HTR-8/SVneo (cell line): Measurements from ENCODE around the gene PEX14.

Experiments
- DNase-seq: peaks from one replicate; pipeline ENCODE4 v3.0.0; 2011; ENCODE audit warnings: low spot score, mixed read lengths; ENCODE audit not compliant: insufficient read length
- FAIRE-seq: peaks from 2 replicates; lab custom pipeline; 2011; peaks lifted over from hg19 to GRCh38; lab: Jason Lieb, UNC

PEX14 gene

GRCh38 chr1:10514490-10515235, 39.9 kb downstream of the PEX14 start:
- DNase-seq (no peak), FAIRE-seq (no peak)

DNA sequence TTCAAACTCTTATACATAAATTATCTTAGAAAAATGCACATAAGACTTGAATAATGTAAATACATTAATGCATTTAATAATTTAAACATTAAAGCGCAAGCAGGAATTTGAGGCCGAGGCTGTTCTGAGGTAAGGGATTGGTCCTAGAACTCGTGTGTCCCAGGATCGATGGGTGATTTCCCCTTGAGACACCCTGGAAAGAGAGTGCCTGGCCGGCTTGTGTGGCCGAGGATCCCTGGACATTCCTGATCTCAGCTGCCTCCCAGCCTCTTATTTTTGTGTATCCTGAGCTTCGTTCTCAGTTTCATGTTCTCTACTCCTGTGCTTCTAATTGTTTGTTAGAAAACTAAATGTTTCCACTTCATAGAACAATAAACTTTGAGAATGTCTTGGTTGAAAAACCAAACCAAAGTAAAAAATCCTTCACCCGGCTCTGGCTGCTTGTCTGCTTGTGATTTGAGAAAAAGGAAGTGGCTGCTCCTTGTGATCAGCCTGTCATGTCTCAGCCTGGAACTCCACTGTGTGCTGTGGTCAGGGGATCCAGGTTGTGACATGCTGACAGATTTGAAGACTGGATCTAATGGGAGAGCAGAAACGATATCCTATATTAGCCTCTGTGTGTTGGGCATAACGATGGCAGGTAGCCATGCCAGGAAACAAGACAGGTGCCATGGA, 40.7 kb downstream of the PEX14 start:
- DNase-seq (no peak), FAIRE-seq (no peak)

DNA sequence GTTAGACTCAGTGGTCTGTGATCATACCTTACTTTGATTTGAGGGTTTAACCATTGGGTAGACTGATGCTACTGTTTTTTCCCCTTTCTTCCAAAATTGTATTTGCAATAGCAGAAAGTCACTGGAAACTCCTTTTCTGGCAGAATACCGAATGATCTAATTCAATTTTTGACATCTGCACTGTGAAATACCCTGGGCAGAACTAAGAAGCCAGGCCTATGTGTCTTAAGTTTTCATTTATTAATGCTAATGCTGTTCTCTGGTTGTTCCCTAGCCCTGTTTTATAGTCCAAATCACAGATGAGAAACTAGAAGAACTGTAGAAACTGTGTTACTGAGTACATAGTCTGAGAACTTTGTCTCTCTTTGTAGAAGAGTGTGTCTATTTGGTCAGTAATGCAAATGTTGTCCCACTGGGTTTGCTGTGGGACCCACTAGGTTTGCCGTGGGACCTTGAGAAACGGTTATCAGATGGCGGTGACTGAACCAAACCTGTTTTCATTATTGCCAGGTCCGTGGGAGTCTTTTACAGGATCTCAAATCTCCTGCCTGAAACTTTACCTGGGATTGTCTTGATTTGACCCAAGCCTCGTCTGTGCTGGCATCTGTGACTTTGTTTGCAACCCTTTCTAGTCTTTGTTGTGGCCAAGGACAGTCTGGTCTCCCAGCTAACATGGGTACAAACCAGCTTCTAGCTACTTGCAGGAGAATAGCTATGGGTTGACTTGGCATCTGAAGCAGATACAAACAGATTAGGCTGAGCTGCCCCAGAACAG, 41.4 kb downstream of the PEX14 start:
- DNase-seq (no peak), FAIRE-seq (no peak)

DNA sequence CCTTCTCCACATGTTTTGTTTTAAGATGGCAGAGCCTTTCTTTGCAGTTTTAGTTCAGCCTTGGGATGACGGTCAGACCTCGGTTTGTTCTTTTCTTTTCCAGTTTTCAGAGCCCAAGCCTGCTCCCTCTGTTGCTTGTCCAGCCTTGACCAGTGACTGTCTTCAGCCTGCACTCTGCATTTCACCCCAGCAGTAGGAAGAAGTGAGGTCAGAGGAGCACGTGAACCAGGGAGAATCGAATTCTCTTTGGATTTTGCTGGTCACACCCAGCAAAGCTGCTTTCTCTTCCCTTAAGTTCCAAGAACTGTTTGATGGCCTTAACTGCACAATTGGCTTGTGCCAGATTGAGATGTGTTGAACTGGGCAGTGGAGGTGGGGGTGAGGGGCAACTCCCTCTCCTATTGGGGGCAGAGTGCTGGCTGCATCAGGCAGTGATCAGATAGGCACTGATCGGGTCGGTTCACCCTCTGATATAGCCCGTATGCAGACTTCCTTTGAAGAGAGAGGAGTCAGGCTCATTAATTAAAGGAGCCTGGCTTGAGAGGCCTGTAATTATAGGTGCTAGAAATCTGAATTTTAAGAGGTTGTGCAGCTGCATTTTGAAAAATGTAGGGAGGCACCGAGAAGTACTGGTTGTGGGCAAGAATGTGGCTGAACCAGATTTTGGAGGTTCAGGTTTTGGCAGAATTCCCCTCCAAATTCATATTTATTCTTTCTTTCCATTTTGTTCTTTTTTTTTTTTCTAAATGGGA, 42.4 kb downstream of the PEX14 start:
- no peak for FAIRE-seq

DNA sequence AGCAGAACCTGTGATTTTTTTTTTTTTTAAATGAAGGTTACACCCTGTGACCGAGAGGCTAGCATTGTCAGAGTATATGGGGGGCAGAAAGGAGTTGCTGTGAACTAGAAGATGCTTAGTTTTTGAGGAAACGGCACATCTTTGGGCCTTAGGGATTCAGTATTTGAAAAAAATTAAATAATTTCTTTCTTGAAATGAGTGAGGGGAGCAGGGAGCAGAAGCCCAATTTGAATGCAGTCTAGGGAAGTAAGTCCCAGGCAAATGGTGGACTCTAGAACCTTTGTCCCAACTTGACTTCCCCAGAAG, 42.9 kb downstream of the PEX14 start:
- FAIRE-seq (no peak), DNase-seq (no peak)

More for the DNA sequence above, 42.4 kb downstream of the PEX14 start:
- DNase-seq, result no peak

- no peak for DNase-seq
- no peak for FAIRE-seq
Measured at GRCh38 chr1:10519016-10519417, 44.3 kb downstream of the PEX14 start.

DNA sequence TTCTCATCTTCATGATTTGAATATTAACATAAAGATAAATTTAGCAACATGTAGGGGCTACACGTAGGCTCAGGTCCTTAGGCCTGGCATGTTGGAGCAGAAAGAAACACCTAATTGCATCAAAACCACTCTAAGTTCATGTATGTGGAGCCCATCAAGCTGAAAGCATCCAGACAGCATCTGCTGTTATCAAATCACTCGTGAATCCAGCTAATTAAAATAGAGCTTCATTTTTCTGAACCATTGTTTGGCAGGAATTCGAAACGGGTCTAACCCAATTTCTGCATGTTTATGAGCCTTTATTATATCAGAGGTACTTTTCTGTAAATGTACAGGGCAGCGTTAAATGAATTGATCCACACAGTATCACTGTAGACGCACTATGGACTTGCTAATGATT, 45.7 kb downstream of the PEX14 start:
- FAIRE-seq (no peak), DNase-seq (no peak)

- FAIRE-seq (no peak), DNase-seq (no peak)
Measured at GRCh38 chr1:10520952-10521351, 46.2 kb downstream of the PEX14 start.

DNA sequence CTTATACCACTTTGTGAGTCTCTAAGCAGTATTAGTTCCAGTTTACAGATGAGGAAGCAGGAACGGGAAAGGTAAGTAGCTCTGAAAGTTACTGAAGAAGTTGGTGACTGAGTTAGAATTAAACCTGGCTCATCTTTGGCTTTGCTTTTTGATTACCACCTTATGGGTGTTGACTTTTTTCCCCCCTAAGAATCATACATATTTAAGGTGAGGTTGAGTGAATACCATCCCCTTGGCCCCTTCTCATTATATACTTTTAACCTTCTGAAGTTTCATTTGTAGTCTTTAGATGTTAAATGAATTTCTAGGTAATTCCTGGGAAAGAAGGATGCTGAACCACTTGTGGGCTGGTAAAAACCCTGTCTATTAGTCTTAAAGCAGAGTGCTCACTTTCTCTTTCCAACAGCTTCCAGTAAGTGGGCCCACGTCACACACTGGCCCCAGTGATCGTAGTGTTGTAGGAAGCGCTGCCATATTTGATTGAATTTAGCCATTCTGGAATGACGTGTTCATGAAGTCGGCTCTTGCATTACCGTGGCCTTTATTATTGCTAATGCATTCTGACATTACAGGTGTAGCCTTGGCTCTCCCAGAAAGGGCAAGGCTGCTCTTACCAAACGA, 46.9 kb downstream of the PEX14 start:
- FAIRE-seq, result no peak
- no peak for DNase-seq

GRCh38 chr1:10522322-10522860, 47.6 kb downstream of the PEX14 start:
- DNase-seq (no peak), FAIRE-seq (no peak)

- FAIRE-seq, result no peak
- no peak for DNase-seq
Measured at GRCh38 chr1:10525208-10525607, 50.5 kb downstream of the PEX14 start.

DNA sequence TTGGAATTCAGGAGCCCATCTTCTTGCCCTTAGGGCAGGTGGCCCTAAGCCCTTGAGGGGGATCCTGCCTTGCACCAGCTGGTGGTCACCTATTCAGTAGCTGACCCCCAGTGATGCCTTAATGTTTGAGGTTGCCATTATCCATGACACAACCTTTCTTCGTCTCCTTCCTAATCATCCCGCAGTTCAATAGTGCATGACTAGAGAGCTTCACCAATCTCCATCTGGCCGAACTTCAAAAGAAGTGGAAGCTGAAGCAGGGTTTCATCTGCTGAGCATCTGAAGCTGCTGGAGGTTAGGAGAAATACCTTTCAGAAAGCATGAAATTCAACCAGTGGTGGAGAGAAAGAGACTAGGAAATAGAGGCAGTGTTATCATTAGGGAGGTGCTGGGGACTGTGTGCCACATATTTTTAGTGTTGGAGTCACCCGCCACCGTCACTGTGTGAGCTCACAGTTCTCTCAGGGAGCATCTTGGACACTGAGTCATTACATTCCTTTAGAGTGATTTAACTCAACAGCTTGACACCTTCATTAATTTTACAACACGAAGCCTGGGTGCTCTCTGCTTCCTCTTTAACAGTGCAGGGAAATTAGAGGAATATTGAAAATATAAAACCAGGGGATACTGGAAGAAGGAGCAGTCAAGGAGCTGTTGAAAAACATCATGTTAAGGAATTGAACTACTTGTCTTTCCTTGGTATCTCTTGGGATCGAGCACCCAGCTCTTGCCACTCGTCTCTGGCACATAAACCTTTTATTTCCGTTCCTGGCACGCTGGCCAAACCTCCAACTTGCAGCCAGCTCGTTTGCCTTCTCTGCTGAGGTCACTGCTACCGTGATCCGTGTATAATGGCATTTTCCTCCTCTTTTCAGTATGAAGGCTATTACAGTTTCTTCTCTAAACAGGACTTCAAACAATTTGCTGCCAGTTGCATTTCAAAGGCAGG, 53.6 kb downstream of the PEX14 start:
- DNase-seq (peak; percentile 73), FAIRE-seq (no peak)

- no peak for FAIRE-seq
- DNase-seq, result no peak
Measured at GRCh38 chr1:10529091-10529490, 54.3 kb downstream of the PEX14 start.

- FAIRE-seq (no peak), DNase-seq (no peak)
Measured at GRCh38 chr1:10529765-10530164, 55.0 kb downstream of the PEX14 start.

DNA sequence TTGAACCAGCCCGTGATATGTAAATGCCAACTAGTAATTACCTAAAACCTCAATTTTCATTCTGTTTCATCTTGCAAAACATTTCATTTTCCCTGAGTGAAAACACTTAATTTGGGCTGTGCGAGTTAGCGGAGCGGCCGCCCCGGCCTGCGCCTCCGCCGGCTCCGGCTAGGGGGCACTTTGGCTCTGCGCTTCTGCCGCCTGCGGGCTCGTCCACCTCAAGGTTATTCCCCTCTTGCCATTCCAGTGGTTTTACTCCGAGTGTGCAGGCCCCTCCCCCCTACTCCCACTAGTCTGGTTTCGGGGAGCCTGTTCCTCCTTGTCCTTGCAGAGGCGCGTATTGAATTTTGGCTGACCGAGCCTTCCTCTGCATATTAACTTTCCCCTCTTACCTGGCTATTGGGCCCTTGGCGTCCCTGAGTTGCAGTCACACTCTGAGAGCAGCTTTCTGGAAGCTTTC, 55.6 kb downstream of the PEX14 start:
- FAIRE-seq (peak; percentile 49), DNase-seq (peak; percentile 73)

DNA sequence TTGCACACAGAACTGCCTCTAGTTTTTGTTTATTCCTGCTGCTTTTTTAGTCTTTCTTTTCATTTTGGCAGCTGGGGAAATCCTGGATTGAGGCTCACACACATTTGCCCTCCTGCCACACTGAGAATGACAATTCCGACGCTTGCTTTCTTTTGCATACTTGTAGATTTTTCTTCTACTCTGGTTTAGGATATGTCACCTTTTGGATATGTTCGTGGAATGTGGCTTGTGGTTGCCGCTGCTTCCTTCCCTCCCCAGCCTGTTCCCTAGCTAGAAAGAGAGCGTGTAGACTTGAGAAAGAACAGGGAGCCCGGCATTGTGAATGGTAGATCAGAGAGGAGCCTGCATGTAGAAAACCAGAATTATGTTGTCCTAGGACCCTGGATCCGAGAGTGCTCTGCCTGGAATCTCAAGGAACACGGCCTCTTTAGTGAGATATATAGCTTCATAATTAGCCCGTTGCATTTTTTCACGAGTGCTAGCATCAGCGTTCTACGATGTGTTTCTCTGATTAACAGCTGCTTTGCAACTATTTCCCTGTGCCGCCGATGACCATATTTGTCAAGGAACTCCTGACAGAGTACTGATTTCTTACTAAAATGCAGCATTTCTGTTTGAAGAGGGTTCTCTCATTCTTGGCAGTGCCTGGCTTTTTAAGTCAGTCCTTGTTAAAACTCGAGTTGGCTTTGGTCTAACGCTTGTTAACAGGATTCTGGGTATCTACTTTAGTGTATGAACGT, 56.2 kb downstream of the PEX14 start:
- FAIRE-seq (no peak), DNase-seq (peak; percentile 64)

GRCh38 chr1:10532362-10532761, 57.6 kb downstream of the PEX14 start:
- FAIRE-seq (no peak), DNase-seq (no peak)

DNA sequence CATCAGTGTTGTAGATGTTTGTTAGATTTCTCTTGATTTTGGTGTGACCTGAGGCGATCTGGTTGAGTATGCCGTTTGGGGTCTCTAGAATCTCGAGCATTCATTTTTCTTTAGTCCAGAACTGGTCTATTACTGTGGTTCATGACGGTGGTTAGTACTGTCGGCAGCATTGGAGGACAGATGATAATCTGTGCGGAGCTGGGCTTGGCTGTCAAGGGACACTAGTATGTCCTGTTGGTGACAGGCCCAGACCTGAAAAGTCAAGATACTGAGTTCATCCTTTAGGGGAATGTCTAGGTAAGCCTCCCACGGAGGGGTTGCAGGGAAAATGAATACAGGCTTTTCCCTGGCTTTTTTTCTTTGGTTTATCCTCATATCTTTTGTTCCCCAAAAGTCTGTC, 59.8 kb downstream of the PEX14 start:
- no peak for FAIRE-seq
- no peak for DNase-seq
